HCT116 (cell line): Measurements from ENCODE around the gene AGPAT3. TPM values are rescaled to one million over a fixed set of nuclear protein-coding genes. Genes with fewer than 3 reads are reported as not detected.
A peak's percentile ranks its signal among the peaks of the same experiment; 100 is the strongest.

ENCODE experiments used
- ATAC-seq: fragments of 200-7000 bp; cut with Tn5 transposase; 2 replicates; pipeline ENCODE4 v1.9.1; 2020; ENCODE audit warnings: mild to moderate bottlenecking, moderate library complexity
- BruUV-seq: library from RNA; stranded (reverse); fragments of 400-500 nt; replicated peaks from 2 replicates; lab custom pipeline; 2021; lab: Mats Ljungman, UMichigan
- CTCF ChIA-PET: fragments of 300-600 bp; sonication (Branson Sonifier 250); formaldehyde crosslinking; loops from one replicate; lab custom pipeline; 2021; ENCODE audit warnings: antibody characterized with exemption; lab: Charles Lee
- POLR2A ChIA-PET: fragments of 300-600, 350-600 bp; sonication (Branson Sonifier 250); formaldehyde crosslinking; loops from one replicate; lab custom pipeline; 2021; ENCODE audit warnings: antibody characterized with exemption; lab: Charles Lee
- RAD21 ChIA-PET, 2 experiments: fragments of 300-600 bp; sonication (Branson Sonifier 250); formaldehyde crosslinking; loops; one replicate each; lab custom pipeline; 2023; ENCODE audit warnings: low total read pairs in 2 of 2; ENCODE audit not compliant: uncharacterized antibody in 2 of 2, unreplicated experiment in 2 of 2, low non-redundant PET in 1 of 2; lab: Charles Lee
- DNase-seq: peaks from one replicate; pipeline ENCODE4 v3.0.0-alpha.2; 2010; ENCODE audit warnings: low read depth, low spot score
- H2AFZ ChIP-seq: fragments of 200-600 bp; shearing (Covaris generic), sonication (generic); 2 replicates; pipeline ENCODE4 v1.6.1; 2017; ENCODE audit warnings: low read depth, mixed run types, mixed read lengths, antibody characterized with exemption, low read length; ENCODE audit not compliant: poor library complexity, severe bottlenecking
- H3K27ac ChIP-seq: 2 replicates; pipeline ENCODE4 v1.5.1; 2012; ENCODE audit warnings: low read depth, low read length
- H3K27me3 ChIP-seq: fragments of 200-600 bp; sonication (generic); 2 replicates; pipeline ENCODE4 v1.6.1; 2016; ENCODE audit warnings: mixed run types, low read length, mixed read lengths; ENCODE audit not compliant: insufficient read depth
- H3K36me3 ChIP-seq, 2 experiments: fragments of 200-500 bp in 1 of 2; fragments of 200-600 bp in 1 of 2; sonication (Bioruptor generic) in 1 of 2; sonication (generic) in 1 of 2; 2 replicates each; pipeline versions ENCODE4 v1.5.1 to v1.6.1; 2014 to 2016; ENCODE audit warnings: low read length in 2 of 2, inconsistent platforms in 1 of 2, mixed read lengths in 1 of 2, mixed run types in 1 of 2; ENCODE audit not compliant: insufficient read depth in 2 of 2, control insufficient read depth in 1 of 2
- H3K4me1 ChIP-seq, 2 experiments: fragments of 200-600 bp in 1 of 2; sonication (generic) in 1 of 2; 2 replicates each; pipeline versions ENCODE4 v1.5.1 to v1.6.1; 2012 to 2017; ENCODE audit warnings: low read length in 2 of 2, inconsistent platforms in 1 of 2, mild to moderate bottlenecking in 1 of 2, mixed read lengths in 1 of 2, mixed run types in 1 of 2, moderate library complexity in 1 of 2; ENCODE audit not compliant: insufficient read depth in 2 of 2, control insufficient read depth in 1 of 2
- H3K4me2 ChIP-seq: fragments of 200-600 bp; sonication (generic); 2 replicates; pipeline ENCODE4 v1.6.1; 2017; ENCODE audit warnings: mixed run types, low read length, mixed read lengths
- H3K4me3 ChIP-seq, 2 experiments: fragments of 200-600 bp in 1 of 2; sonication (generic) in 1 of 2; replicated peaks in 1 of 2; 2 replicates each; pipeline ENCODE4 v1.5.1; 2011 to 2016; ENCODE audit warnings: low read length in 2 of 2, control low read depth in 1 of 2, low read depth in 1 of 2, mild to moderate bottlenecking in 1 of 2, mixed read lengths in 1 of 2, mixed run types in 1 of 2
- H3K79me2 ChIP-seq: fragments of 200-600 bp; sonication (generic); 2 replicates; pipeline ENCODE4 v1.6.1; 2017; ENCODE audit warnings: mild to moderate bottlenecking, mixed run types, low read length, moderate library complexity, mixed read lengths; ENCODE audit not compliant: insufficient read depth
- H3K9ac ChIP-seq: fragments of 200-600 bp; sonication (generic); 2 replicates; pipeline ENCODE4 v1.6.1; 2016; ENCODE audit warnings: low read length, mixed read lengths
- H3K9me2 ChIP-seq: fragments of 200-600 bp; sonication (generic), shearing (Covaris generic); 2 replicates; pipeline ENCODE4 v1.6.1; 2017; ENCODE audit warnings: mixed run types, mild to moderate bottlenecking, moderate library complexity; ENCODE audit not compliant: insufficient read depth
- H3K9me3 ChIP-seq, 2 experiments: fragments of 200-500 bp in 1 of 2; fragments of 200-600 bp in 1 of 2; sonication (Bioruptor generic) in 1 of 2; sonication (generic) in 1 of 2; 2 replicates each; pipeline ENCODE4 v1.6.1; 2014 to 2017; ENCODE audit warnings: low read length in 2 of 2, mixed read lengths in 2 of 2, inconsistent platforms in 1 of 2, low read depth in 1 of 2, mild to moderate bottlenecking in 1 of 2, mixed run types in 1 of 2, moderate library complexity in 1 of 2; ENCODE audit not compliant: control insufficient read depth in 1 of 2, insufficient read depth in 1 of 2
- H4K20me1 ChIP-seq: fragments of 200-600 bp; sonication (generic), shearing (Covaris generic); 2 replicates; pipeline ENCODE4 v1.6.1; 2017; ENCODE audit warnings: mixed run types, mild to moderate bottlenecking, moderate library complexity; ENCODE audit not compliant: insufficient read depth
- CBX3 ChIP-seq: IDR thresholded peaks from 2 replicates; pipeline ENCODE4 v1.6.1; 2012; ENCODE audit warnings: low read depth
- CEBPB ChIP-seq: IDR thresholded peaks from 2 replicates; pipeline ENCODE4 v1.6.1; 2012; ENCODE audit warnings: low read depth
- SP1 ChIP-seq: IDR thresholded peaks from 2 replicates; pipeline ENCODE4 v1.6.1; 2012; ENCODE audit warnings: low read depth
- YY1 ChIP-seq: IDR thresholded peaks from 2 replicates; pipeline ENCODE4 v1.6.1; 2011; ENCODE audit warnings: low read length, low read depth, moderate library complexity, mild to moderate bottlenecking; ENCODE audit not compliant: insufficient replicate concordance; ENCODE audit errors: extremely low read depth
- intact Hi-C: fragments of 100-400 bp; cut with micrococcal nuclease; formaldehyde crosslinking; loops from 2 replicates; pipeline ENCODE4 v1.10.0; 2022
- total RNA-seq: library from RNA; stranded (reverse); gene quantifications from one replicate; pipeline ENCODE4 v1.2.1, GENCODE V29; 2021; ENCODE audit not compliant: unreplicated experiment
- TF ChIP-seq, protein P1 (sequence below): IDR thresholded peaks from 2 replicates; pipeline ENCODE4 v1.6.1; 2011; ENCODE audit warnings: mild to moderate bottlenecking, low read length, moderate library complexity; ENCODE audit not compliant: insufficient replicate concordance; ENCODE audit errors: extremely low read depth

The AGPAT3 gene
- total RNA-seq, 1 experiment from 2014 or later, result 54.1 TPM

DNA sequence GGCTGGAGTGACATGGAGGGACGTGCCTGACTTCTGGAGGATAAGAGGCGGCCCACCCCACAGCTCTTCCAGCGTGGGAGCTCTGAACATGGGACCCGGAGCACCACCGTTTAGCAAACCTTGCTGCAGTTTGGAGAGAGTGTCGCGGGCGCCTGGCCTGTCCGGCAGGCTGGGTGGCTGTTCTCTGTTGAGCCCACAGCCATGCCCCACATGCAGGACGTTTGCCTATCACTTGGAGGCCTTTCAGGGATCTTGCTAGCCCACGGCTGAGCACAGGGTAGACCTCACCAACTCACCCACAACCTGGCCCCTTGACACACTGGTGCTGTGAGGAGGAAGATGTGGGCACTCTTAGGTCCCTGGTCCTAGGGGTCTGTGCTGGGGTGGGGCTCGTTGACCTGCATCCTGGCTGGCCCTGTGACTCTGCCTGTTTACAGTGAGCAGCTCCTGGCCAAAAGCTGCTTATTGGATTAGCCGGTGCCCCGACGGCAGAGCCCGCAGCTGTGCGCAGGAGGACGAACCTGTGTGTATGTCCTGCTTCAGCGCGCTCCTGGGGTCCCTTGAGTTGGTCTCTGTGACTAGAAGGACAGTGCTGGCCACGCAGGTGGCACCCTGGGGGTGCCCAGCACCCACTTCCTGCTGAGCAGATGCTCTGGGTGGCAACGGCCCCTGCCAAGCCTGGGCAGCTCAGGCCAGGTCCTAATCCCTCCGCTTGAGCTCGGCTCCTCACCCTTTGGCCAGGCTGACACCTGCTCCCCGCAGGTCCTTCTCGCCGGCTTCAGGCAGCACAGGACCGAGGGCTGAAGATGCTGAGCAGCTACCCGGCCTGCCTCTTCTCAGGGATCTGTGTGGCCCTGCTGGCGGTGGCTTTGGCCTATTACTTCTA is 74.7 kb downstream of the AGPAT3 start:
- intact Hi-C loops, result loop anchor here (1.0 to 10.0 kb wide), 2 partner anchors 65 to 129 kb away; no protein-coding TSS in a partner anchor
- TF ChIP-seq SP1 (no peak), YY1 (no peak), CBX3 (no peak), CEBPB (no peak)
- TF ChIP-seq, protein P1, sequence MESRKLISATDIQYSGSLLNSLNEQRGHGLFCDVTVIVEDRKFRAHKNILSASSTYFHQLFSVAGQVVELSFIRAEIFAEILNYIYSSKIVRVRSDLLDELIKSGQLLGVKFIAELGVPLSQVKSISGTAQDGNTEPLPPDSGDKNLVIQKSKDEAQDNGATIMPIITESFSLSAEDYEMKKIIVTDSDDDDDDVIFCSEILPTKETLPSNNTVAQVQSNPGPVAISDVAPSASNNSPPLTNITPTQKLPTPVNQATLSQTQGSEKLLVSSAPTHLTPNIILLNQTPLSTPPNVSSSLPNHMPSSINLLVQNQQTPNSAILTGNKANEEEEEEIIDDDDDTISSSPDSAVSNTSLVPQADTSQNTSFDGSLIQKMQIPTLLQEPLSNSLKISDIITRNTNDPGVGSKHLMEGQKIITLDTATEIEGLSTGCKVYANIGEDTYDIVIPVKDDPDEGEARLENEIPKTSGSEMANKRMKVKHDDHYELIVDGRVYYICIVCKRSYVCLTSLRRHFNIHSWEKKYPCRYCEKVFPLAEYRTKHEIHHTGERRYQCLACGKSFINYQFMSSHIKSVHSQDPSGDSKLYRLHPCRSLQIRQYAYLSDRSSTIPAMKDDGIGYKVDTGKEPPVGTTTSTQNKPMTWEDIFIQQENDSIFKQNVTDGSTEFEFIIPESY, result no peak
- ChIA-PET CTCF (interaction anchor here (0.6 to 2.1 kb wide), 8 partner anchors 8 to 129 kb away, joined by 3 to 5 read pairs (median 3); no protein-coding TSS in a partner anchor), POLR2A (no interaction called here), RAD21 (no interaction called here)
- Histone ChIP-seq H4K20me1 (no peaks in the 10 kb centered on the region), H2AFZ (no peak overlapping the region), H3K4me3 (no peak overlapping the region), H3K9me3 (no peaks in the 10 kb centered on the region), H3K27ac (no peak overlapping the region), H3K36me3 (no peaks in the 10 kb centered on the region), H3K9me2 (no peaks in the 10 kb centered on the region), H3K4me2 (peak overlapping the region; percentile 72), H3K27me3 (no peaks in the 10 kb centered on the region), H3K9ac (no peak overlapping the region), H3K79me2 (0 out of 2 replicates have a peak, but pooled peaks cover 2% of the 10 kb centered on the region), H3K4me1 (peaks cover 3 to 11% of the 10 kb centered on the region in 2 experiments; a peak in 3 of 4 replicates)
- no peak for DNase-seq
- no TSS peak for BruUV-seq
- peak; percentile 2; the same call in 1 of the 2 replicates for ATAC-seq
